Measurements from ENCODE around the gene CUL9.

CUL9 gene

DNA sequence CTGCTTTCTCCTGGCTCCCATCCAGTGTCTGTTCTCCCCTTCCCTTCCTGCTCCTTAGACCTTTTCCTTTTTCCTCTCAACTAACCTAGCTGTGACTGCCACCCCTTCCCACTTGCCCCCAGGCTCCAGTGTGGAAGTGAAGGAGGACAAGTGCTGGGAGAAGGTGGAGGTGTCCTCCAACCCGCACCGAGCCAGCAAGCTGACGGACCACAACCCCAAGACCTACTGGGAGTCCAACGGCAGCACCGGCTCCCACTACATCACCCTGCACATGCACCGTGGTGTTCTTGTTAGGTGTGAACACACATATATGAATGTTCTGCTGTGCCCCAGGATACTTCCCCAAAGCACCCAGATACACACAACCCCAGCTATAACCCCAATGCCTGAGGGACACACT lies 18.5 kb downstream of the CUL9 start:
- Histone ChIP-seq H3K4me3 (ENCODE audit: low read depth, low read length) (no peak overlapping the region), H3K9me3 (ENCODE audit: control insufficient read depth, insufficient read depth, low read length) (no peaks in the 10 kb centered on the region), H3K4me1 (ENCODE audit: control insufficient read depth, insufficient read depth, low read length) (no peaks in the 10 kb centered on the region), H3K27me3 (ENCODE audit: control insufficient read depth, insufficient read depth, low read length) (no peaks in the 10 kb centered on the region), H3K27ac (ENCODE audit: low read depth, low read length) (no peak overlapping the region), H3K36me3 (ENCODE audit: control insufficient read depth, insufficient read depth, low read length) (peaks cover 10% of the 10 kb centered on the region; the same call in 1 of the 2 replicates), H3K9ac (ENCODE audit: low read depth, low read length) (no peak overlapping the region)

DNA sequence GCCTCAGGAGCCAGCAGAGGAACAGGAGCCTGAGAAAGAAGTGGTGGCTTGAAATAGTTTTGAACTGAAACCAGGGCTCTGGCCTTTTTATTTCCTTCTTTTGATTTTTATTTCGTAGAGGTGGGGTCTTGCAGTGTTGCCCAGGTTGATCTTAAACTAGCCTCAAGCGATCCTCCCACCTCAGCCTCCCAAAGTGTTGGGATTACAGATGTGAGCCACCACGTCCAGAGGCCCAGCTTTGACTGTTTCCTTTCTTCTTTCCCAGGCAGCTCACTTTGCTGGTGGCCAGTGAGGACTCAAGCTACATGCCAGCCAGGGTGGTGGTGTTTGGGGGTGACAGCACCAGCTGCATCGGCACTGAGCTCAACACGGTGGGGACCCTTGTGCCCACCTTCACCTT lies 20.5 kb downstream of the CUL9 start:
- H3K4me3 ChIP-seq (ENCODE audit: low read depth, low read length), result no peak overlapping the region
- peaks cover 4% of the 10 kb centered on the region; the same call in 1 of the 2 replicates for H3K36me3 ChIP-seq (ENCODE audit: control insufficient read depth, insufficient read depth, low read length)
- no peaks in the 10 kb centered on the region for H3K27me3 ChIP-seq (ENCODE audit: control insufficient read depth, insufficient read depth, low read length)
- no peak overlapping the region for H3K9ac ChIP-seq (ENCODE audit: low read depth, low read length)
- H3K27ac ChIP-seq (ENCODE audit: low read depth, low read length), result no peak overlapping the region
- H3K9me3 ChIP-seq (ENCODE audit: control insufficient read depth, insufficient read depth, low read length), result no peaks in the 10 kb centered on the region
- H3K4me1 ChIP-seq (ENCODE audit: control insufficient read depth, insufficient read depth, low read length), result no peaks in the 10 kb centered on the region

DNA sequence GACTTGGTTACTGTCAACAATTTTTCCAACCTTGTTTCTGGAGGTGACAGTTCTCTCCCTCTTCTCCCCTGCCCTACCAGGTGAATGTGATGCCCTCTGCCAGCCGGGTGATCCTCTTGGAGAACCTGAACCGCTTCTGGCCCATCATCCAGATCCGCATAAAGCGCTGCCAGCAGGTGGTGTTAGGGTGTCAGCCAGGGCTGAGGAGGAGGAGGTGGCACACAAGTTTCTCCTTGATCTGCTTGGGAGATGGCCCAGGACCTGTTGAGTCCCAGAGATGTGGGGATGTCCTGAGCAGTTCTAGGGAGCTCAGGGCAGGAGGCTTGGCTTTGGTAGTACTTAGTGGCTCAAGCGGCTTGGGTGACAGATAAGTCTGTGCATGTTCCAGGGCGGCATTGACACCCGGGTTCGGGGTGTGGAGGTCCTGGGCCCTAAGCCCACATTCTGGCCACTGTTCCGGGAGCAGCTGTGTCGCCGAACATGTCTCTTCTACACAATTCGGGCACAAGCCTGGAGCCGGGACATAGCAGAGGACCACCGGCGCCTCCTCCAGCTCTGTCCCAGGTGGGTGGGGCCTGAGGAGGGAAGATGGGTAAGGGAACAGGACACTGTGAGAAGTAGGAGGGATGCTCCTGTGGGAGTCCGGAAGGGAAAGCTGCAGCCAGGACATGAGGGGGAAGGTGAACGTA lies 21.2 kb downstream of the CUL9 start:
- Histone ChIP-seq H3K4me1 (ENCODE audit: control insufficient read depth, insufficient read depth, low read length) (no peaks in the 10 kb centered on the region), H3K9me3 (ENCODE audit: control insufficient read depth, insufficient read depth, low read length) (no peaks in the 10 kb centered on the region), H3K9ac (ENCODE audit: low read depth, low read length) (no peak overlapping the region), H3K36me3 (ENCODE audit: control insufficient read depth, insufficient read depth, low read length) (peaks cover 4% of the 10 kb centered on the region; the same call in 1 of the 2 replicates), H3K27ac (ENCODE audit: low read depth, low read length) (no peak overlapping the region), H3K27me3 (ENCODE audit: control insufficient read depth, insufficient read depth, low read length) (no peaks in the 10 kb centered on the region), H3K4me3 (ENCODE audit: low read depth, low read length) (no peak overlapping the region)

DNA sequence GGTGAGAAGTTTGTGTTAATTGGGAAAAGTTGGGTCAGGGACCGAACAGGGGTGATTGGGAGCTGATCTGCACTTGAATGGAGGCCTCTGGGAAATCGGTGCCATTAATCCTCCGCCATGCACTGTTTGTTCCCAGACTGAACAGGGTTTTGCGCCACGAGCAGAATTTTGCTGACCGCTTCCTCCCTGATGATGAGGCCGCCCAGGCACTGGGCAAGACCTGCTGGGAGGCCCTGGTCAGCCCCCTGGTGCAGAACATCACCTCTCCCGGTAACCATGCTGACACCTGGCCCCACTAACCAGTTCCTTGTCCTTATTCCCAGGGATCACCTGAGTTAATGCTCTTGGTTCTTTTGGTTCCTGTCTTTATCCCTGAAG lies 21.7 kb downstream of the CUL9 start:
- Histone ChIP-seq H3K27ac (ENCODE audit: low read depth, low read length) (no peak overlapping the region), H3K36me3 (ENCODE audit: control insufficient read depth, insufficient read depth, low read length) (peaks cover 4% of the 10 kb centered on the region; the same call in 1 of the 2 replicates), H3K27me3 (ENCODE audit: control insufficient read depth, insufficient read depth, low read length) (no peaks in the 10 kb centered on the region), H3K4me3 (ENCODE audit: low read depth, low read length) (no peak overlapping the region), H3K9me3 (ENCODE audit: control insufficient read depth, insufficient read depth, low read length) (no peaks in the 10 kb centered on the region), H3K9ac (ENCODE audit: low read depth, low read length) (no peak overlapping the region), H3K4me1 (ENCODE audit: control insufficient read depth, insufficient read depth, low read length) (no peaks in the 10 kb centered on the region)

DNA sequence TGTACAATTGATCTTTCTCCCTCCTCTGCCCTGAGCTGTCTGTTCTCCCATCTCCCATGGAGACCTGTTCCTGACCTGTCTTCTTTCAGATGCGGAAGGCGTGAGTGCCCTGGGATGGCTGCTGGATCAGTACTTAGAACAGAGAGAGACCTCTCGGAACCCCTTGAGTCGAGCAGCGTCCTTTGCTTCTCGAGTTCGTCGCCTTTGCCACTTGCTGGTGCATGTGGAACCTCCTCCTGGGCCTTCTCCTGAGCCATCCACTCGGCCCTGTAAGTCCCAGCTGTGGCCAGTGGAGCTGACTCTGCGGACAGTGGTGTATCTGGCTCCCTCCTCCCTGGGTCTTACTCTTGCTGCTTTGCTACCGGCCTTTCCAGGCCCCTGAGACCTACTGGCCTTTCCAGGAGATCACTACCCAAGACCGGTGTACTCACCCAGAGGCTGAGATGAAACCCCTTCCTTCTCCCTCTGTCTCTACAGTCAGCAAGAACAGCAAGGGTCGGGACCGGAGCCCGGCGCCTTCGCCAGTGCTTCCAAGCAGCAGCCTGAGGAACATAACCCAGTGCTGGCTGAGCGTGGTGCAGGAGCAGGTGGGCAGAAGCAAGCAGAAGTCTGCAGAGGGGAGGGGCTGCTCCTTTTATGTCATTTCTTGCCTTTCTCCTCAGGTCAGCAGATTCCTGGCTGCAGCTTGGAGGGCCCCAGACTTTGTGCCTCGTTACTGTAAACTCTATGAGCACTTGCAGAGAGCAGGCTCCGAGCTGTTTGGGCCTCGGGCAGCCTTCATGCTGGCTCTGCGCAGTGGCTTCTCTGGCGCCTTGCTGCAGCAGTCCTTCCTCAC lies 22.5 kb downstream of the CUL9 start:
- Histone ChIP-seq H3K4me3 (ENCODE audit: low read depth, low read length) (no peak overlapping the region), H3K27me3 (ENCODE audit: control insufficient read depth, insufficient read depth, low read length) (no peaks in the 10 kb centered on the region), H3K9ac (ENCODE audit: low read depth, low read length) (no peak overlapping the region), H3K27ac (ENCODE audit: low read depth, low read length) (no peak overlapping the region), H3K9me3 (ENCODE audit: control insufficient read depth, insufficient read depth, low read length) (no peaks in the 10 kb centered on the region), H3K36me3 (ENCODE audit: control insufficient read depth, insufficient read depth, low read length) (peaks cover 4% of the 10 kb centered on the region; the same call in 1 of the 2 replicates), H3K4me1 (ENCODE audit: control insufficient read depth, insufficient read depth, low read length) (no peaks in the 10 kb centered on the region)

DNA sequence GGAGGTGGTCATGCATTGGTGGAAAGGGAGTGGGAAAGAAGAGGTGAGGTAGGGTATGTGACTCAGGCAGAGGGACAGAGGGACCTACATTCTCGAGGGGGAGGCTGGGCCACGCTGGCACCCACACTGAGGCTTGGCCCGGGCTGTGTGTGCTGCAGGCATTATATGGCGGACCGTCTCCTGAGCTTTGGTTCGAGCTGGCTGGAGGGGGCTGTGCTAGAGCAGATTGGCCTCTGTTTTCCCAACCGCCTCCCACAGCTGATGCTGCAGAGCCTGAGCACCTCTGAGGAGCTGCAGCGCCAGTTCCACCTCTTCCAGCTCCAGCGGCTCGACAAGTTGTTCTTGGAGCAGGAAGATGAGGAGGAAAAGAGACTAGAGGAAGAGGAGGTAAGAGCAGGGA lies 23.9 kb downstream of the CUL9 start:
- H3K9me3 ChIP-seq (ENCODE audit: control insufficient read depth, insufficient read depth, low read length), result no peaks in the 10 kb centered on the region
- no peak overlapping the region for H3K4me3 ChIP-seq (ENCODE audit: low read depth, low read length)
- H3K27me3 ChIP-seq (ENCODE audit: control insufficient read depth, insufficient read depth, low read length), result no peaks in the 10 kb centered on the region

DNA sequence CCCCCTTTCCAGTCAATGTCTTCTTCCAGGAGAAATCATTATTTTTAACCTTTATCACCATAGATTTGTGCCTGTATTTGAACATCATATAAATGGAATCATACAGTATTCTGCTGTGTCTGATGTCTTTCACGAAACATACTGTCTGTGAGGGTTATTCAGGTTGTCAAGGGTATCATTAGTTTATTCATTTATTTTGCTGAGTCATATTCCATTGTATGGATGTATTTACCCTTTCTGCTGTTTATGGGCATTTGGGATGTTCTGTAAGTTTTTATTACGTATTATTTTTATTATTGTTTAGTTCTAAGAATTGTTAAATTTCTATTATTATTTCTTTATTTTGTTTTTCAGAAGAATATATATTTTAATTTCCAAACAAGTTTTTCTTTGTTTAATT lies 25.3 kb downstream of the CUL9 start:
- Histone ChIP-seq H3K9ac (ENCODE audit: low read depth, low read length) (no peak overlapping the region), H3K9me3 (ENCODE audit: control insufficient read depth, insufficient read depth, low read length) (no peaks in the 10 kb centered on the region), H3K4me1 (ENCODE audit: control insufficient read depth, insufficient read depth, low read length) (no peaks in the 10 kb centered on the region), H3K27me3 (ENCODE audit: control insufficient read depth, insufficient read depth, low read length) (no peaks in the 10 kb centered on the region), H3K36me3 (ENCODE audit: control insufficient read depth, insufficient read depth, low read length) (no peaks in the 10 kb centered on the region), H3K27ac (ENCODE audit: low read depth, low read length) (no peak overlapping the region), H3K4me3 (ENCODE audit: low read depth, low read length) (no peak overlapping the region)

More for the DNA sequence above, 23.9 kb downstream of the CUL9 start:
- Histone ChIP-seq H3K9ac (ENCODE audit: low read depth, low read length) (no peak overlapping the region), H3K36me3 (ENCODE audit: control insufficient read depth, insufficient read depth, low read length) (peaks cover under 1% of the 10 kb centered on the region; the same call in 1 of the 2 replicates), H3K4me1 (ENCODE audit: control insufficient read depth, insufficient read depth, low read length) (no peaks in the 10 kb centered on the region), H3K27ac (ENCODE audit: low read depth, low read length) (no peak overlapping the region)

DNA sequence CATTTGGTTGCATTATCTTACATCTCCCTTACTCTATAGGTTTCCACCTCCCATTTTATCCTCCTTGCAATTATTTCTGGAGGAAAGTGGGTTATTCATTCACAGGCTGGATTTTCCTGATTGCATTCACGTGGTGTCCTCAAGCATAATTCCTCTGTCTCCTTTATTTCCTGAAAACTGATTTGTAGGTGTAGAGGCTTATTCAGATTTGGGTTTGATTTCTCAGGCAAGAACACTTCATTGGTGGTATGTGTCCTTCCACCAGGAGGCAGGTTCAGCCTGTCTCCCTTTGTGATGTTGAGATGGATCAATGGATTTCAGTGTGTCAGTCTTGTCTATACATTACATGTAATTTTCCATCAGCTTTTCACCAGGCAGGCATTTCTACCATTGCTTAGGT lies 30.0 kb downstream of the CUL9 start:
- no peak overlapping the region for H3K9ac ChIP-seq (ENCODE audit: low read depth, low read length)
- no peaks in the 10 kb centered on the region for H3K4me1 ChIP-seq (ENCODE audit: control insufficient read depth, insufficient read depth, low read length)
- H3K4me3 ChIP-seq (ENCODE audit: low read depth, low read length), result no peak overlapping the region
- H3K9me3 ChIP-seq (ENCODE audit: control insufficient read depth, insufficient read depth, low read length), result no peaks in the 10 kb centered on the region
- no peak overlapping the region for H3K27ac ChIP-seq (ENCODE audit: low read depth, low read length)
- no peaks in the 10 kb centered on the region for H3K36me3 ChIP-seq (ENCODE audit: control insufficient read depth, insufficient read depth, low read length)
- H3K27me3 ChIP-seq (ENCODE audit: control insufficient read depth, insufficient read depth, low read length), result no peaks in the 10 kb centered on the region

DNA sequence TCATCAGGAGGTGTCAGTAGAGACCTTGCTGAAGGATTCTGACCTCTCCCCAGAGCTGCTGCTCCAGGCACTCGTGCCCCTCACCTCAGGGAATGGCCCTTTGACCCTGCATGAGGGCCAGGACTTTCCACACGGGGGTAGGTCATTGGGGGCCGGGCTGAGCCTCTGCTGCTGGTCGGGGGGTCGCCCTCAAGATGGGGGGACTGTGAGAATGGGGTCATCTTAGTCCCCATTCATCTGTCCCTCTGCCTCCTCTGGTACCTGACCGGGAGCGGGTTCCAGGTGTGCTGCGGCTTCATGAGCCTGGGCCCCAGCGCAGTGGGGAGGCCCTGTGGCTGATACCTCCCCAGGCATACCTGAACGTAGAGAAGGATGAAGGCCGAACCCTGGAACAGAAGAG lies 31.4 kb downstream of the CUL9 start:
- H3K9ac ChIP-seq (ENCODE audit: low read depth, low read length), result no peak overlapping the region

DNA sequence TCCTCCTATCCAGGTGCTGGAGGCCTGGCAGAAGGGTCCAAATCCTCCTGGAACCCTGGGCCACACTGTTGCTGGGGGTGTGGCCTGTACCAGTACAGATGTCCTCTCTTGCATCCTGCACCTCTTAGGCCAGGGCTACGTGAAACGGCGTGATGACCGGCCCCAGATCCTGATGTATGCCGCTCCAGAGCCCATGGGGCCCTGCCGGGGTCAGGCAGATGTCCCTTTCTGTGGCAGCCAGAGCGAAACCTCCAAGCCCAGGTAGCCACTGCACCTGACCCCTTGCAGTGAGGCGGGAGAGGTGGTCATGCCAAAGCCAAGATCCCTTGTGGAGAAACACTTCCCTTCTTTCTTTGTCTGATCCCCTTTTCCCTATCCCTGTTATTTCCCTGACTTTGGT lies 33.1 kb downstream of the CUL9 start:
- Histone ChIP-seq H3K36me3 (ENCODE audit: control insufficient read depth, insufficient read depth, low read length) (no peaks in the 10 kb centered on the region), H3K4me1 (ENCODE audit: control insufficient read depth, insufficient read depth, low read length) (no peaks in the 10 kb centered on the region), H3K4me3 (ENCODE audit: low read depth, low read length) (no peak overlapping the region), H3K9me3 (ENCODE audit: control insufficient read depth, insufficient read depth, low read length) (no peaks in the 10 kb centered on the region), H3K27ac (ENCODE audit: low read depth, low read length) (no peak overlapping the region), H3K9ac (ENCODE audit: low read depth, low read length) (no peak overlapping the region), H3K27me3 (ENCODE audit: control insufficient read depth, insufficient read depth, low read length) (no peaks in the 10 kb centered on the region)

More for the DNA sequence above, 31.4 kb downstream of the CUL9 start:
- Histone ChIP-seq H3K27ac (ENCODE audit: low read depth, low read length) (no peak overlapping the region), H3K36me3 (ENCODE audit: control insufficient read depth, insufficient read depth, low read length) (no peaks in the 10 kb centered on the region), H3K27me3 (ENCODE audit: control insufficient read depth, insufficient read depth, low read length) (no peaks in the 10 kb centered on the region), H3K9me3 (ENCODE audit: control insufficient read depth, insufficient read depth, low read length) (no peaks in the 10 kb centered on the region), H3K4me1 (ENCODE audit: control insufficient read depth, insufficient read depth, low read length) (no peaks in the 10 kb centered on the region), H3K4me3 (ENCODE audit: low read depth, low read length) (no peak overlapping the region)

DNA sequence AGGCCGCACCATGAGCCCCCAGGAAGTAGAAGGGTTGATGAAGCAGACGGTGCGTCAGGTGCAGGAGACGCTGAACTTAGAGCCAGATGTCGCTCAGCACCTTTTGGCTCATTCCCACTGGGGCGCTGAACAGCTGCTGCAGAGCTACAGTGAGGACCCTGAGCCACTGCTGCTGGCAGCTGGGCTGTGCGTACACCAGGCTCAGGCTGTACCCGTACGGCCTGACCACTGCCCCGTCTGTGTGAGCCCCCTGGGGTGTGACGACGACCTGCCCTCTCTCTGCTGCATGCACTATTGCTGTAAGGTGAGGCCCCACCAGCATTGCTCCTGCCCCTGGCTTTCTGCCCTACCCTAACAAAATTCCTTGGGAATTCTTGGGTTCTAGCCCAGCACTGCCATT lies 34.2 kb downstream of the CUL9 start:
- Histone ChIP-seq H3K36me3 (ENCODE audit: control insufficient read depth, insufficient read depth, low read length) (no peaks in the 10 kb centered on the region), H3K4me3 (ENCODE audit: low read depth, low read length) (no peak overlapping the region), H3K27ac (ENCODE audit: low read depth, low read length) (no peak overlapping the region), H3K9me3 (ENCODE audit: control insufficient read depth, insufficient read depth, low read length) (no peaks in the 10 kb centered on the region), H3K4me1 (ENCODE audit: control insufficient read depth, insufficient read depth, low read length) (no peaks in the 10 kb centered on the region), H3K27me3 (ENCODE audit: control insufficient read depth, insufficient read depth, low read length) (no peaks in the 10 kb centered on the region), H3K9ac (ENCODE audit: low read depth, low read length) (no peak overlapping the region)

Measured in HUES48 (cell line).